Measurements from ENCODE around the gene GANC. TPM values are rescaled to one million over a fixed set of nuclear protein-coding genes. Genes with fewer than 3 reads are reported as not detected.

GANC gene
- total RNA-seq, 6 experiments from 2014 or later: 11.4 to 37.6 (median 18.4) TPM

GRCh38 chr15:42319206-42319605 is 46.2 kb downstream of the GANC start:
- no peak for ATAC-seq
- no peaks in the 10 kb centered on the region for H3K36me3 ChIP-seq
- TF ChIP-seq, protein P1, sequence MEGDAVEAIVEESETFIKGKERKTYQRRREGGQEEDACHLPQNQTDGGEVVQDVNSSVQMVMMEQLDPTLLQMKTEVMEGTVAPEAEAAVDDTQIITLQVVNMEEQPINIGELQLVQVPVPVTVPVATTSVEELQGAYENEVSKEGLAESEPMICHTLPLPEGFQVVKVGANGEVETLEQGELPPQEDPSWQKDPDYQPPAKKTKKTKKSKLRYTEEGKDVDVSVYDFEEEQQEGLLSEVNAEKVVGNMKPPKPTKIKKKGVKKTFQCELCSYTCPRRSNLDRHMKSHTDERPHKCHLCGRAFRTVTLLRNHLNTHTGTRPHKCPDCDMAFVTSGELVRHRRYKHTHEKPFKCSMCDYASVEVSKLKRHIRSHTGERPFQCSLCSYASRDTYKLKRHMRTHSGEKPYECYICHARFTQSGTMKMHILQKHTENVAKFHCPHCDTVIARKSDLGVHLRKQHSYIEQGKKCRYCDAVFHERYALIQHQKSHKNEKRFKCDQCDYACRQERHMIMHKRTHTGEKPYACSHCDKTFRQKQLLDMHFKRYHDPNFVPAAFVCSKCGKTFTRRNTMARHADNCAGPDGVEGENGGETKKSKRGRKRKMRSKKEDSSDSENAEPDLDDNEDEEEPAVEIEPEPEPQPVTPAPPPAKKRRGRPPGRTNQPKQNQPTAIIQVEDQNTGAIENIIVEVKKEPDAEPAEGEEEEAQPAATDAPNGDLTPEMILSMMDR (IDR thresholded peaks at IDR 0.05): no peak

GRCh38 chr15:42324308-42324707 is 51.3 kb downstream of the GANC start:
- H3K4me1 ChIP-seq: no peaks in the 10 kb centered on the region
- WGBS (ENCODE audit: insufficient coverage, low coverage, low lambda C conversion rate, missing lambda C conversion rate): 73% methylated on average over 4 of the region's 4 CpGs
- no peak overlapping the region for H3K4me3 ChIP-seq
- ATAC-seq (no peak), DNase-seq (no peak)
- intact Hi-C loops (cut with DNase I): no loop called here
- H3K27ac ChIP-seq: no peak overlapping the region
- peaks cover 0 to 12% (median 0%) of the 10 kb centered on the region in 4 donors for H3K36me3 ChIP-seq
- H3K9me3 ChIP-seq: no peaks in the 10 kb centered on the region
- no peak for TF ChIP-seq POLR2A (IDR thresholded peaks at IDR 0.05)
- TF ChIP-seq, protein P1 (IDR thresholded peaks at IDR 0.05): no peak
- H3K27me3 ChIP-seq: no peaks in the 10 kb centered on the region

More at GRCh38 chr15:42319206-42319605, 46.2 kb downstream of the GANC start:
- Histone ChIP-seq H3K4me3 (no peak overlapping the region), H3K4me1 (peaks cover 0 to 10% (median 0%) of the 10 kb centered on the region in 4 donors), H3K27ac (no peak overlapping the region), H3K9me3 (no peaks in the 10 kb centered on the region), H3K27me3 (no peaks in the 10 kb centered on the region)
- intact Hi-C loops (cut with DNase I): no loop called here
- DNase-seq: no peak
- WGBS (ENCODE audit: insufficient coverage, low coverage, low lambda C conversion rate, missing lambda C conversion rate): 96% methylated on average over 2 of the region's 2 CpGs

GRCh38 chr15:42329161-42329560 is 56.2 kb downstream of the GANC start:
- Histone ChIP-seq H3K27me3 (no peaks in the 10 kb centered on the region), H3K9me3 (no peaks in the 10 kb centered on the region), H3K27ac (no peak overlapping the region), H3K4me3 (no peak overlapping the region), H3K4me1 (no peaks in the 10 kb centered on the region), H3K36me3 (peaks cover 0 to 22% (median 0%) of the 10 kb centered on the region in 4 donors)
- TF ChIP-seq, protein P1 (IDR thresholded peaks at IDR 0.05): no peak
- no peak for TF ChIP-seq POLR2A (IDR thresholded peaks at IDR 0.05)
- DNase-seq (no peak), ATAC-seq (no peak)
- intact Hi-C loops (cut with DNase I): no loop called here
- 95% methylated on average over 2 of the region's 2 CpGs for WGBS (ENCODE audit: insufficient coverage, low coverage, low lambda C conversion rate, missing lambda C conversion rate)

GRCh38 chr15:42329992-42330391 is 57.0 kb downstream of the GANC start:
- ATAC-seq: no peak
- Histone ChIP-seq H3K4me3 (no peak overlapping the region), H3K4me1 (no peaks in the 10 kb centered on the region), H3K27me3 (no peaks in the 10 kb centered on the region), H3K27ac (no peak overlapping the region), H3K36me3 (peaks cover 0 to 22% (median 0%) of the 10 kb centered on the region in 4 donors), H3K9me3 (no peaks in the 10 kb centered on the region)
- WGBS (ENCODE audit: insufficient coverage, low coverage, low lambda C conversion rate, missing lambda C conversion rate): 76% methylated on average over 2 of the region's 2 CpGs
- intact Hi-C loops (cut with DNase I): no loop called here
- DNase-seq: no peak
- no peak for TF ChIP-seq POLR2A (IDR thresholded peaks at IDR 0.05)
- TF ChIP-seq, protein P1 (IDR thresholded peaks at IDR 0.05): no peak

- Histone ChIP-seq H3K27ac (no peak overlapping the region), H3K36me3 (peaks cover 0 to 14% (median 0%) of the 10 kb centered on the region in 4 donors), H3K27me3 (no peaks in the 10 kb centered on the region), H3K9me3 (no peaks in the 10 kb centered on the region), H3K4me3 (no peak overlapping the region), H3K4me1 (no peaks in the 10 kb centered on the region)
- 89% methylated on average over 2 of the region's 3 CpGs for WGBS (ENCODE audit: insufficient coverage, low coverage, low lambda C conversion rate, missing lambda C conversion rate)
- ATAC-seq (no peak), DNase-seq (no peak)
- intact Hi-C loops (cut with DNase I): no loop called here
- no peak for TF ChIP-seq POLR2A (IDR thresholded peaks at IDR 0.05)
- TF ChIP-seq, protein P1 (IDR thresholded peaks at IDR 0.05): no peak
These were observed 58.2 kb downstream of the GANC start for GRCh38 chr15:42331235-42331634.
